Fibroblast of lung (primary cell): ENCODE data around the gene OR8A1.

Experiments used
- EZH2 ChIP-seq: IDR thresholded peaks from 2 replicates; pipeline ENCODE4 v1.5.1; 2012; ENCODE audit warnings: low read length, control low read depth, mild to moderate bottlenecking; ENCODE audit errors: missing control alignments
- TF ChIP-seq, protein P1 (sequence below), 2 donors: IDR thresholded peaks in 1 of 2; conservative IDR thresholded peaks in 1 of 2; 1 replicate in 1 of 2; 2 replicates in 1 of 2; pipeline ENCODE4 v1.5.1; 2011 to 2012; ENCODE audit warnings: low read length in 2 of 2, control low read depth in 1 of 2, inconsistent platforms in 1 of 2, low read depth in 1 of 2, mild to moderate bottlenecking in 1 of 2

DNA sequence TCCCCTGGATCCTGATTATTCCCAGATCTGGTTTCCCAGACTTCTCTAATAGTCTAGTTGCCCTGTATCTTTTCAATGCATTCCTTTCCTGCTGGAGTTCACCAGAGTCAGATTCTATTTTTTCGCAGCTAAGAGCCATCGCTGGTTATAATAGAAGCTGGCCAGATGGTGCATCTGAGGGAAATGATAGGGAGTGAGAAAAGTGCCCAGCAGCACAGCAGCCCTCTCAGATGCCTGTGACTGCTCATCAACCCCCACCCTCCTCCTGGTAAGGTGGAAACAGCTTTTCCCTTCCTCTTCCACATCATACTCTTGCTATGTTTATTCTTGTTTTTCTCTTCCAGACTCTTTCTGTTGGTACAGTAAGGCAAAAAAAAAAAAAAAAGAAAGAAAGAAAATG, 12.8 kb downstream of the OR8A1 start:
- TF ChIP-seq, protein P1, sequence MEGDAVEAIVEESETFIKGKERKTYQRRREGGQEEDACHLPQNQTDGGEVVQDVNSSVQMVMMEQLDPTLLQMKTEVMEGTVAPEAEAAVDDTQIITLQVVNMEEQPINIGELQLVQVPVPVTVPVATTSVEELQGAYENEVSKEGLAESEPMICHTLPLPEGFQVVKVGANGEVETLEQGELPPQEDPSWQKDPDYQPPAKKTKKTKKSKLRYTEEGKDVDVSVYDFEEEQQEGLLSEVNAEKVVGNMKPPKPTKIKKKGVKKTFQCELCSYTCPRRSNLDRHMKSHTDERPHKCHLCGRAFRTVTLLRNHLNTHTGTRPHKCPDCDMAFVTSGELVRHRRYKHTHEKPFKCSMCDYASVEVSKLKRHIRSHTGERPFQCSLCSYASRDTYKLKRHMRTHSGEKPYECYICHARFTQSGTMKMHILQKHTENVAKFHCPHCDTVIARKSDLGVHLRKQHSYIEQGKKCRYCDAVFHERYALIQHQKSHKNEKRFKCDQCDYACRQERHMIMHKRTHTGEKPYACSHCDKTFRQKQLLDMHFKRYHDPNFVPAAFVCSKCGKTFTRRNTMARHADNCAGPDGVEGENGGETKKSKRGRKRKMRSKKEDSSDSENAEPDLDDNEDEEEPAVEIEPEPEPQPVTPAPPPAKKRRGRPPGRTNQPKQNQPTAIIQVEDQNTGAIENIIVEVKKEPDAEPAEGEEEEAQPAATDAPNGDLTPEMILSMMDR (conservative IDR thresholded peaks at IDR 0.05 in 1 of 2, IDR thresholded peaks at IDR 0.05 in 1 of 2; ENCODE audit: low read depth in 1 of 2, low read length in 2 of 2), result no peak
- no peak for TF ChIP-seq EZH2
